GM06990 (cell line): ENCODE data around the gene DNAJC25.

ENCODE experiments used
- DNase-seq: peaks from one replicate; pipeline ENCODE4 v3.0.0-alpha.2; 2011; ENCODE audit not compliant: insufficient read length; ENCODE audit errors: extremely low read depth
- H3K27me3 ChIP-seq: replicated peaks from 2 replicates; pipeline ENCODE4 v1.6.0; 2011; ENCODE audit warnings: low read length; ENCODE audit not compliant: control insufficient read depth, insufficient read depth
- H3K36me3 ChIP-seq: 2 replicates; pipeline ENCODE4 v1.5.1; 2011; ENCODE audit warnings: low read length; ENCODE audit not compliant: control insufficient read depth, insufficient read depth
- H3K4me3 ChIP-seq: replicated peaks from 2 replicates; pipeline ENCODE4 v1.5.1; 2011; ENCODE audit warnings: low read depth, mild to moderate bottlenecking, control low read depth, low read length
- TF ChIP-seq, protein P1 (sequence below): IDR thresholded peaks from 2 replicates; pipeline ENCODE4 v1.5.1; 2011; ENCODE audit warnings: low read length, control low read depth, mild to moderate bottlenecking, inconsistent platforms; ENCODE audit not compliant: insufficient read depth, poor library complexity, severe bottlenecking

Gene DNAJC25

DNA sequence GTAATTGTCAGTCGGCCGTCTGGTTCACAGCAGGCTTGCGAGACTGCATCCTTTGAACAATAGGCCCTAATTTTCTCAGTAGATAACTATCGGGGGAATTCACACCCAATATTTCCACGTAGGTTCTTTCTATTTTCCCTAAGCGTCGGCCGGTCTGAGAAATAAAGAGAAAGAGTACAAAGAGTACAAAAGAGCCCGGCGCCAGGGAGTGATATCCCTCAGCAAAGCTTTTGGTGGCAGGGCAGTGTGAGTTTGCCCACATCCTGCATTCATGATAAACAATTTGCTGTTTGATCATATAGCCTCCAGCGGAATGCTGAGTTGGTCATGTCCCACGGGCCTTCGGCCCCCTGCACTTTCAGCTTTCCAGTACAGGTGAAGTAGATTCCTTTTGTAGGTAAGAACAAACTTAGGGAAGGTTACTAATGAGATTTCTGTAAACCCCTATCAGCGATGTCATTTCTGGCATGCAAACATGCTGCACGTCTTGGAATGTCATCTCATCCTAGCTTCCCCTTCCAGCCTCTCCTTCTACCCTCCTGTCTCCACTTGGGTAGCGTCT lies 27.0 kb upstream of the DNAJC25 start:
- no peak overlapping the region for H3K4me3 ChIP-seq
- TF ChIP-seq, protein P1, sequence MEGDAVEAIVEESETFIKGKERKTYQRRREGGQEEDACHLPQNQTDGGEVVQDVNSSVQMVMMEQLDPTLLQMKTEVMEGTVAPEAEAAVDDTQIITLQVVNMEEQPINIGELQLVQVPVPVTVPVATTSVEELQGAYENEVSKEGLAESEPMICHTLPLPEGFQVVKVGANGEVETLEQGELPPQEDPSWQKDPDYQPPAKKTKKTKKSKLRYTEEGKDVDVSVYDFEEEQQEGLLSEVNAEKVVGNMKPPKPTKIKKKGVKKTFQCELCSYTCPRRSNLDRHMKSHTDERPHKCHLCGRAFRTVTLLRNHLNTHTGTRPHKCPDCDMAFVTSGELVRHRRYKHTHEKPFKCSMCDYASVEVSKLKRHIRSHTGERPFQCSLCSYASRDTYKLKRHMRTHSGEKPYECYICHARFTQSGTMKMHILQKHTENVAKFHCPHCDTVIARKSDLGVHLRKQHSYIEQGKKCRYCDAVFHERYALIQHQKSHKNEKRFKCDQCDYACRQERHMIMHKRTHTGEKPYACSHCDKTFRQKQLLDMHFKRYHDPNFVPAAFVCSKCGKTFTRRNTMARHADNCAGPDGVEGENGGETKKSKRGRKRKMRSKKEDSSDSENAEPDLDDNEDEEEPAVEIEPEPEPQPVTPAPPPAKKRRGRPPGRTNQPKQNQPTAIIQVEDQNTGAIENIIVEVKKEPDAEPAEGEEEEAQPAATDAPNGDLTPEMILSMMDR, result no peak
- H3K36me3 ChIP-seq, result no peaks in the 10 kb centered on the region
- no peaks in the 10 kb centered on the region for H3K27me3 ChIP-seq
- DNase-seq, result no peak

DNA sequence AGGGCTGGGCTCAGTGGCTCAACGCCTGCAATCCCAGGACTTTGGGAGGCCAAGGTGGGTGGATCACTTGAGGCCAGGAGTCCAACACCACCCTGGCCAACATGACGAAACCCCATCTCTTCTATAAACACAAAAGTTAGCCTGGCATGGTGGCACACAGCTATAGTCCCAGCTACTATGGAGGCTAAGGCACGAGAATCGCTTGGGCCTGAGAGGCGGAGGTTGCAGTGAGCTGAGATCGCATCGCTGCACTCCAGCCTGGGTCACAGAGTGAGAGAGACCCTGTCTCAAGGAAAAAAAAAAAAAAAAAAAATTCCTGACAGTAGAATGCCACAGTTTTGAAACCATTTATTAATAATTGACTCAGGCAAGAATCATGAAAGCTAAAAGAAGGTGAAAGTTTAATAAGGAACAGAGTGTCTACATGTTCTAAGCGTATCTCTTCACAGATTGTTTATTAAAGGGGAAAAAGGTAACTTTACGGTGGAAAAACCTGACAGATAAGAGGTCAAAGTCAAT lies 26.0 kb upstream of the DNAJC25 start:
- TF ChIP-seq, protein P1, result no peak
- H3K27me3 ChIP-seq, result no peaks in the 10 kb centered on the region
- H3K4me3 ChIP-seq, result no peak overlapping the region
- no peaks in the 10 kb centered on the region for H3K36me3 ChIP-seq
- no peak for DNase-seq

DNA sequence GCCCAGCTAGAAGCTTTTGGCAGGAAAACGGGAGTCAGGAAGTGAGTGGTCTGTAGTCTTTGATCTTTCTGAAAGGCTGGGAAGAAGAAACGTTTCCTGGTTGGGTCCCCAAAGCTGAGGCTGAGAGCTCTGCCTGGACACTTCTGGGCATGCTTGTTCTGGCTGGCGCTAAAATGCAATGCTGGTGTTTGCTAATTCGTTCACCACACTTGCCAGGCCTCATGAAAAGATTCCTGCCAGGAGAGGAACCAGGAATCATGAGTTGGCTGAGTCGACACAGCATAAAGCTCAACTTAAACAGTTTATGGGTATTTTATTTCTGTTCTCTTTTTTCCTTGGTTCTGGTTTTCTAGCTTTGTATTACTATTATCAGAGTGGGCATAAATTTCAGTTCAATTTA lies 21.0 kb upstream of the DNAJC25 start:
- TF ChIP-seq, protein P1, result no peak
- Histone ChIP-seq H3K36me3 (no peaks in the 10 kb centered on the region), H3K27me3 (no peaks in the 10 kb centered on the region), H3K4me3 (no peak overlapping the region)
- no peak for DNase-seq

DNA sequence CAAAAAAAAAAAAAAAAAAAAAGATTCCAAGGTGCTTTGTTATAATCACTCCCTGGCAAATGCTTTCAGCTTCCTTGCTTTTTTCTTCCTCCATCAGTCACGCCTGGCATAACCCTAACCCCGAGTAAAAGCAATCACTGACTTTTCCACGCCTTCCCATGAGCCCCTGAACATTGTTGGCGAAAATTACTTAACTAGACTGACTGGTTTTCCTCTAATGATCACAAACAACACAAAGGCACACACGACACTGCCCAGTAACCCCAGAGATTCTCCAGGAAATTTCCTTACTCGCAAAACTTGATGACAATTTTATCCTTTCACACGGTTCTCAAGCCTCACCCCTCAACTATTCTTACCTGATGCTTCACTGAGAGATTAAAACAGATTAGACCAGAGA lies 20.3 kb upstream of the DNAJC25 start:
- TF ChIP-seq, protein P1, result no peak
- DNase-seq, result no peak
- H3K27me3 ChIP-seq, result no peaks in the 10 kb centered on the region

DNA sequence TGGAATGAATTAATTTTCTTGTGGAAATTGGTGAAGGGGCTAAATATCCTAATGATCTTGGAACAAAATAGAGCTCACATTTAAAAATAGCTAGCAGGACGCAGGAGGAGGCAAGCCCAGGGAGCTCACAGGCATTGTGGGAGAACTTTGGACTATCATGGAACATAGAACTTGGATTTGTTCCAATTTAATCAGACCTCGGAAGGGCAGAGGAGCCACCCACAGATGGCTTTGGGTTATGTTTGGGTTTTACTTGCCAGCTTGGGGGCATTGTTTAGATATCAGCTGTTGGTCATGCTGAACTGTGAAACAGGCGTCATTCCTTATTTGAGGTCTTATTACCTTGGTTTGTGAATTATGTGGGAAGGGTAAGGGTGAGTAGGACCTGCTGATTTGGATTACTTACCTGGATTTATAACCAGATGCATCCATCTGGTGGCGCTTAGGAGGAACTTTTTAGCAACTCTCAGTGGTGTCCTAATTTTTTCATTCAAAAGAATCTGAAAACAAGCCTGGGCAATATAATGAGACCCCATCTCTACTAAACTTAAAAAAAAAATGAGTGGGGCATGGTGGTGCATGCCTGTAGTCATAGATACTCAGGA lies 17.6 kb upstream of the DNAJC25 start:
- no peaks in the 10 kb centered on the region for H3K36me3 ChIP-seq
- H3K4me3 ChIP-seq, result no peak overlapping the region
- DNase-seq, result no peak
- TF ChIP-seq, protein P1, result no peak
- no peaks in the 10 kb centered on the region for H3K27me3 ChIP-seq

More for the DNA sequence above, 20.3 kb upstream of the DNAJC25 start:
- H3K36me3 ChIP-seq, result no peaks in the 10 kb centered on the region
- H3K4me3 ChIP-seq, result no peak overlapping the region
